Measurements from ENCODE around the gene SRPK3. TPM values are rescaled to one million over a fixed set of nuclear protein-coding genes. Genes with fewer than 3 reads are reported as not detected.

SRPK3 gene
- total and polyA plus RNA-seq, 2 donors (not counting 3 experiments of a cell fraction or from before 2014, with no cell fraction given) = 0.25 to 0.40 TPM

GRCh38 chrX:153766871-153767673 is 13.8 kb upstream of the SRPK3 start:
- no peak overlapping the region for H3K9ac ChIP-seq (replicated peaks; ENCODE audit: extremely low read depth, insufficient read depth, low read length)
- intact Hi-C loops (cut with micrococcal nuclease) (loop anchor here (10.0 kb wide), 1 partner anchor 278 kb away; no protein-coding TSS in a partner anchor), dilution Hi-C loops (cut with MboI; ENCODE audit: extremely low pct_ligation_motif_present, low sequenced_read_pairs) (no loop called here)
- FAIRE-seq (no peak), DNase-seq (ENCODE audit: low read depth, low spot score) (no peak)
- H3K4me2 ChIP-seq (ENCODE audit: insufficient read depth, low read length) = no peak overlapping the region
- H4K20me1 ChIP-seq (replicated peaks; ENCODE audit: control insufficient read depth, extremely low read depth, insufficient read depth, low read length) = no peaks in the 10 kb centered on the region
- TF ChIP-seq JUN (IDR thresholded peaks at IDR 0.05; ENCODE audit: borderline replicate concordance, insufficient read depth, insufficient read length, low read depth) (no peak), FOS (IDR thresholded peaks at IDR 0.05; ENCODE audit: borderline replicate concordance, insufficient read depth, low read length) (no peak), POLR2AphosphoS5 (IDR thresholded peaks at IDR 0.05; ENCODE audit: insufficient read depth, low read depth, low read length) (no peak), GATA2 (IDR thresholded peaks at IDR 0.05; ENCODE audit: insufficient read depth, insufficient read length, low read depth, low read length) (no peak), POLR2A (IDR thresholded peaks at IDR 0.05; ENCODE audit: low read depth, low read length) (no peak)
- TF ChIP-seq, protein P1, sequence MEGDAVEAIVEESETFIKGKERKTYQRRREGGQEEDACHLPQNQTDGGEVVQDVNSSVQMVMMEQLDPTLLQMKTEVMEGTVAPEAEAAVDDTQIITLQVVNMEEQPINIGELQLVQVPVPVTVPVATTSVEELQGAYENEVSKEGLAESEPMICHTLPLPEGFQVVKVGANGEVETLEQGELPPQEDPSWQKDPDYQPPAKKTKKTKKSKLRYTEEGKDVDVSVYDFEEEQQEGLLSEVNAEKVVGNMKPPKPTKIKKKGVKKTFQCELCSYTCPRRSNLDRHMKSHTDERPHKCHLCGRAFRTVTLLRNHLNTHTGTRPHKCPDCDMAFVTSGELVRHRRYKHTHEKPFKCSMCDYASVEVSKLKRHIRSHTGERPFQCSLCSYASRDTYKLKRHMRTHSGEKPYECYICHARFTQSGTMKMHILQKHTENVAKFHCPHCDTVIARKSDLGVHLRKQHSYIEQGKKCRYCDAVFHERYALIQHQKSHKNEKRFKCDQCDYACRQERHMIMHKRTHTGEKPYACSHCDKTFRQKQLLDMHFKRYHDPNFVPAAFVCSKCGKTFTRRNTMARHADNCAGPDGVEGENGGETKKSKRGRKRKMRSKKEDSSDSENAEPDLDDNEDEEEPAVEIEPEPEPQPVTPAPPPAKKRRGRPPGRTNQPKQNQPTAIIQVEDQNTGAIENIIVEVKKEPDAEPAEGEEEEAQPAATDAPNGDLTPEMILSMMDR (IDR thresholded peaks at IDR 0.05; ENCODE audit: extremely low read depth in 1 of 2, insufficient read depth in 1 of 2, low read depth in 1 of 2, low read length in 2 of 2) = no peak
- TF ChIP-seq, protein P2, sequence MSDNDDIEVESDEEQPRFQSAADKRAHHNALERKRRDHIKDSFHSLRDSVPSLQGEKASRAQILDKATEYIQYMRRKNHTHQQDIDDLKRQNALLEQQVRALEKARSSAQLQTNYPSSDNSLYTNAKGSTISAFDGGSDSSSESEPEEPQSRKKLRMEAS (IDR thresholded peaks at IDR 0.05; ENCODE audit: insufficient read depth, insufficient read length) = no peak
- no peaks in the 10 kb centered on the region for H3K9me1 ChIP-seq (replicated peaks; ENCODE audit: control insufficient read depth, extremely low read depth, insufficient read depth, low read length)
- H3K4me3 ChIP-seq (replicated peaks in 1 of 3; ENCODE audit: insufficient read depth in 1 of 3, low read depth in 1 of 3, low read length in 3 of 3) = no peak overlapping the region
- no peaks in the 10 kb centered on the region for H3K79me2 ChIP-seq (ENCODE audit: control insufficient read depth, insufficient read depth, low read length)
- peaks cover 0 to 13% of the 10 kb centered on the region in 2 experiments for H3K36me3 ChIP-seq (ENCODE audit: control insufficient read depth in 2 of 2, extremely low read depth in 1 of 2, insufficient read depth in 2 of 2, low read length in 2 of 2)
- H3K4me1 ChIP-seq (ENCODE audit: control insufficient read depth, extremely low read depth, insufficient read depth, low read length) = peaks cover 20% of the 10 kb centered on the region
- no peak overlapping the region for H3K27ac ChIP-seq (ENCODE audit: insufficient read depth, low read depth, low read length)
- H3K27me3 ChIP-seq (ENCODE audit: control insufficient read depth in 2 of 2, insufficient read depth in 2 of 2, low read length in 2 of 2) = no peaks in the 10 kb centered on the region
- no TSS peak for BruUV-seq (replicated peaks)
- H2AFZ ChIP-seq (ENCODE audit: low read depth, low read length) = no peak overlapping the region
- ChIA-PET POLR2A (no interaction called here), CTCF (interaction anchor here (1.3 to 4.6 kb wide), 2 partner anchors 12 to 182 kb away, joined by 3 to 68 read pairs; no protein-coding TSS in a partner anchor)
- H3K9me3 ChIP-seq (replicated peaks; ENCODE audit: control insufficient read depth, insufficient read depth, low read length) = no peaks in the 10 kb centered on the region

Measured in endothelial cell of umbilical vein (primary cell).